ENCODE results near the gene THADA. TPM values are rescaled to one million over a fixed set of nuclear protein-coding genes. Genes with fewer than 3 reads are reported as not detected.
"Not testable (repeated sequence)": the region's sequence is repeated elsewhere in the genome, so short reads cannot be mapped to it uniquely, and the experiment has no call there.

Gene THADA
- total and polyA plus RNA-seq, 5 donors from 2014 or later = 19.1 to 52.9 (median 20.2) TPM

DNA sequence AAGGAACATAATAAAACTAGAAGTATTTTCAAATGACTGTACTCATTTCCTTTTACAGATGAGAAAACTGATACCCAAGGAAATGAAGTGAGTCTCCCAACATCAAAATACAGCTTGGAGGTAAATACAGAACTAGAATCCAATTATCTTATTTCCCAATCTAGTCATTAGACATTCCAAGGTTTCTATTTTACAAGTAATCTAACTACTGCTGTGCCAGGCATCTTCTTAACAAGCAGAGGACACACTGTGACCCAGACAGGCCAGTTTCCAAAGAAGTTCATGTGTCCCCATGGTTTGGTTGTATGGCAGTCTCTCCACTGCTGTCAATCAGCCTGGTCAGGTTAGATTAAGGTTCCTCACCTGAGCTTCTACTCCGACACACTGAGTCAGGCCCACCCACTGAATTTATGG lies 143.5 kb downstream of the THADA start:
- H3K4me3 ChIP-seq (ENCODE audit: low read depth, low read length) = no peak overlapping the region
- H3K27me3 ChIP-seq (ENCODE audit: control insufficient read depth, insufficient read depth, low read length) = no peaks in the 10 kb centered on the region
- DNase-seq = no peak
- H3K27me3 Mint-ChIP-seq = no peaks in the 10 kb centered on the region
- peaks cover 29% of the 10 kb centered on the region for H3K36me3 Mint-ChIP-seq
- H3K9me3 Mint-ChIP-seq = peaks cover 0 to 4% (median 0%) of the 10 kb centered on the region in 7 donors
- no peak for ATAC-seq (ENCODE audit: low read depth in 2 of 2)
- H3K27ac Mint-ChIP-seq = no peak overlapping the region
- H3K27ac ChIP-seq (ENCODE audit: insufficient read depth, low read length, poor library complexity, severe bottlenecking) = no peak overlapping the region
- H3K36me3 ChIP-seq (ENCODE audit: control insufficient read depth, insufficient read depth, low read length) = peaks cover 8% of the 10 kb centered on the region
- no peaks in the 10 kb centered on the region for H3K9me3 ChIP-seq (ENCODE audit: control insufficient read depth in 2 of 2, low read length in 2 of 2)
- peaks cover 8 to 38% (median 14%) of the 10 kb centered on the region in 4 donors for H3K4me1 Mint-ChIP-seq
- H3K4me3 Mint-ChIP-seq = no peak overlapping the region
- H3K4me1 ChIP-seq (ENCODE audit: control insufficient read depth, insufficient read depth, low read length, poor library complexity, severe bottlenecking) = no peaks in the 10 kb centered on the region

DNA sequence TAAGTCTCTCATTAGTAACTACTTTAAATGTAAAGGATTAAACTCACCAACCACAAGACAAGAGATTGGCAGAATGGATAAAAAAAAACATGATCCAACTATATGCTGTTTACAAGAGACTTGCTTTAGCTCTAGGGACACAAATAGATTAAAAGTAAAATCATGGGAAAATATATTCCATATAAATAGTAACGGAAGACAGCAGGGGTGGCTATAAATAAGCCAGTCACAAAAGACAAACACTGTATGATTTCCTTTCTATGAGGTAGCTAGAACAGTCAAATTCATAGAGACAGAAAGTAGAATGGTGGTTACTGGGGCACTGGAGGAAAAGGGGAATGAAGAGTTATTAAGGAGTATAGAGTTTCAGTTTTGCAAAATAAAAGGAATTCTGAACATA lies 145.2 kb downstream of the THADA start:
- H3K4me3 Mint-ChIP-seq = no peak overlapping the region
- no peak for DNase-seq
- Histone ChIP-seq H3K4me3 (ENCODE audit: low read depth, low read length) (no peak overlapping the region), H3K27ac (ENCODE audit: insufficient read depth, low read length, poor library complexity, severe bottlenecking) (no peak overlapping the region), H3K36me3 (ENCODE audit: control insufficient read depth, insufficient read depth, low read length) (peaks cover 12% of the 10 kb centered on the region), H3K9me3 (ENCODE audit: control insufficient read depth in 2 of 2, low read length in 2 of 2) (no peaks in the 10 kb centered on the region), H3K27me3 (ENCODE audit: control insufficient read depth, insufficient read depth, low read length) (no peaks in the 10 kb centered on the region), H3K4me1 (ENCODE audit: control insufficient read depth, insufficient read depth, low read length, poor library complexity, severe bottlenecking) (no peaks in the 10 kb centered on the region)
- no peak for ATAC-seq (ENCODE audit: low read depth in 2 of 2)
- H3K36me3 Mint-ChIP-seq = peaks cover 41% of the 10 kb centered on the region
- H3K4me1 Mint-ChIP-seq = peaks cover 9 to 38% (median 17%) of the 10 kb centered on the region in 4 donors
- peaks cover 0 to 4% (median 0%) of the 10 kb centered on the region in 7 donors for H3K9me3 Mint-ChIP-seq
- H3K27ac Mint-ChIP-seq = no peak overlapping the region
- no peaks in the 10 kb centered on the region for H3K27me3 Mint-ChIP-seq

DNA sequence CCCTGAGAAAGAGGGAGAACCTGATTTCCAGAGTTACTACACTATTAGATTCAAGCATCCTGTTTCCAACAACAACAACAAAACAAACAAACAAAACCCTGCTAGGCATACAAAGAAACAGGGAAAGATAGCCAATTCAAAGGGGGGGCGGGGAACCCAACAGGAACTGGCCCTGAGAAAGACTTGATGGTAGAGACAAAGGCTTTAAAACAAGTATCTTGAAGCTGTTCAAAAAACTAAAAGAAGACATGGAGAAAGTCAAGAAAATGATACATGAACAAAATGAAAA lies 147.1 kb downstream of the THADA start:
- Histone ChIP-seq H3K4me1 (ENCODE audit: control insufficient read depth, insufficient read depth, low read length, poor library complexity, severe bottlenecking) (no peaks in the 10 kb centered on the region), H3K9me3 (ENCODE audit: control insufficient read depth in 2 of 2, low read length in 2 of 2) (no peaks in the 10 kb centered on the region), H3K4me3 (ENCODE audit: low read depth, low read length) (no peak overlapping the region), H3K36me3 (ENCODE audit: control insufficient read depth, insufficient read depth, low read length) (peaks cover 12% of the 10 kb centered on the region), H3K27ac (ENCODE audit: insufficient read depth, low read length, poor library complexity, severe bottlenecking) (no peak overlapping the region), H3K27me3 (ENCODE audit: control insufficient read depth, insufficient read depth, low read length) (no peaks in the 10 kb centered on the region)
- ATAC-seq (ENCODE audit: low read depth in 2 of 2) (no peak), DNase-seq (no peak)
- H3K27ac Mint-ChIP-seq = peak overlapping the region; percentile 3 to 68 (median 58)
- no peak overlapping the region for H3K4me3 Mint-ChIP-seq
- H3K36me3 Mint-ChIP-seq = peaks cover 49% of the 10 kb centered on the region
- no peaks in the 10 kb centered on the region for H3K27me3 Mint-ChIP-seq
- H3K9me3 Mint-ChIP-seq = peaks cover 0 to 4% (median 0%) of the 10 kb centered on the region in 7 donors
- peaks cover 9 to 31% (median 20%) of the 10 kb centered on the region in 4 donors for H3K4me1 Mint-ChIP-seq

DNA sequence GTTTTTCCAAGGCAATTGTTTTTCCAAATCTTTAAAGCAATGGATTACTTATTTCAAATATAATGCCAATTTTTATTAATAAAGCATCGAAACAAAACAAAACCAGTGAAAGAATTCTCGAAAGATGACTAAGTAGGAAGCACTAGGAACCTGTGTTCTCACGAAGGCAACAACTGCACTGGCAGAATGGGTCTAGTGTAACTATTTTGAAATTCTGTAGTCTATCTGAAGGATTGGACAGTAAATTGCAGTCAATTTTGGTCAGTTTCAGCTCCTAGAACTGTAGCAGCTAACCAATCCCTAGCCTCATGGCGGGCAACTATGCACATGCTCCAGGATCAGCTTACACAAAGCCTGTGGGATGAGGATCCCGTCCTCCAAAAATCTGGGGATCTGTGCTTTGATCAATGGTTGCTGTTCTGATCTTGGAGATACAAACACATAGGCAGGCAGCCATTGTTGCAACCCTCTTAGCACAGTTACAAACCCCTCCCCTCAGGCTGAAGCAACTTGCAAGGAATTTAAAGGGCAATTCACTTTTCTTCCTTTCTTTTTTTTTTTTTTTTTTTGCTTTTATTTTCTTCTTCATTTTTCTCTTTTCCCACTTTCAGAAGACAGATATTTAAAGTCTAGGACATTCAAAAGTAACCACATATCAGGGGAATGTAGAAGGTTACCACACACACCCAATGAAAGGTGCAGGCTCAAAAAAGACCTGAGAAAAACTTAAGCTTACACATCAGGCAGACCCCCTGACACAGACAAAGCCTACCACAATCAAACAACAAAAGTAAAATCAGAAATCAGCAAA lies 147.6 kb downstream of the THADA start:
- H3K27ac ChIP-seq (ENCODE audit: insufficient read depth, low read length, poor library complexity, severe bottlenecking) = no peak overlapping the region
- Mint-ChIP-seq H3K27ac (peak overlapping the region; percentile 3 to 68 (median 58)), H3K27me3 (no peaks in the 10 kb centered on the region), H3K4me1 (peaks cover 9 to 31% (median 20%) of the 10 kb centered on the region in 4 donors), H3K4me3 (no peak overlapping the region), H3K9me3 (peaks cover 0 to 4% (median 0%) of the 10 kb centered on the region in 7 donors), H3K36me3 (peaks cover 49% of the 10 kb centered on the region)
- no peak overlapping the region for H3K4me3 ChIP-seq (ENCODE audit: low read depth, low read length)
- DNase-seq (no peak), ATAC-seq (ENCODE audit: low read depth in 2 of 2) (no peak)
- H3K9me3 ChIP-seq (ENCODE audit: control insufficient read depth in 2 of 2, low read length in 2 of 2) = no peaks in the 10 kb centered on the region
- H3K36me3 ChIP-seq (ENCODE audit: control insufficient read depth, insufficient read depth, low read length) = peaks cover 12% of the 10 kb centered on the region
- H3K27me3 ChIP-seq (ENCODE audit: control insufficient read depth, insufficient read depth, low read length) = no peaks in the 10 kb centered on the region
- no peaks in the 10 kb centered on the region for H3K4me1 ChIP-seq (ENCODE audit: control insufficient read depth, insufficient read depth, low read length, poor library complexity, severe bottlenecking)

DNA sequence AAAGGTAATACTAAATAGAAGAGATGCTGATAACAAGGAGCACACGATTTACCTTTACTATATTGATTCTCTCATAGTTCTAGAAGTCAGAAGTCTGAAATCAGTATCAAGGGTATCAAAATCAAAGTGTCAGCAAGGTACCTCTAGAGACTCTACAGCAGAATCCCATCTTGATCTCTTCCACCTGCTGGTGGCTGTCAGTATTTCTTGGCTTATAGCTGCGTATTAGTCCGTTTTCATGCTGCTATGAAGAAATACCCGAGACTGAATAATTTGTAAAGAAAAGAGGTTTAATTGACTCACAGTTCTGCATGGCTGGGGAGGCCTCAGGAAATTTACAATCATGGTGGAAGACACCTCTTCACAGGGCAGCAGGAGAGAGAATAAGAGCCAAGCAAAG lies 149.1 kb downstream of the THADA start:
- DNase-seq; H3K27me3 Mint-ChIP-seq; H3K4me3 Mint-ChIP-seq; H3K27ac ChIP-seq (ENCODE audit: insufficient read depth, low read length, poor library complexity, severe bottlenecking); ATAC-seq (ENCODE audit: low read depth in 2 of 2); H3K9me3 Mint-ChIP-seq; H3K36me3 ChIP-seq (ENCODE audit: control insufficient read depth, insufficient read depth, low read length); H3K4me1 ChIP-seq (ENCODE audit: control insufficient read depth, insufficient read depth, low read length, poor library complexity, severe bottlenecking); H3K4me3 ChIP-seq (ENCODE audit: low read depth, low read length); H3K27me3 ChIP-seq (ENCODE audit: control insufficient read depth, insufficient read depth, low read length); H3K9me3 ChIP-seq (ENCODE audit: control insufficient read depth in 2 of 2, low read length in 2 of 2); H3K27ac Mint-ChIP-seq: not testable (repeated sequence)
- Mint-ChIP-seq H3K36me3 (peaks cover 50% of the 10 kb centered on the region), H3K4me1 (peaks cover 14 to 25% (median 20%) of the 10 kb centered on the region in 4 donors)

DNA sequence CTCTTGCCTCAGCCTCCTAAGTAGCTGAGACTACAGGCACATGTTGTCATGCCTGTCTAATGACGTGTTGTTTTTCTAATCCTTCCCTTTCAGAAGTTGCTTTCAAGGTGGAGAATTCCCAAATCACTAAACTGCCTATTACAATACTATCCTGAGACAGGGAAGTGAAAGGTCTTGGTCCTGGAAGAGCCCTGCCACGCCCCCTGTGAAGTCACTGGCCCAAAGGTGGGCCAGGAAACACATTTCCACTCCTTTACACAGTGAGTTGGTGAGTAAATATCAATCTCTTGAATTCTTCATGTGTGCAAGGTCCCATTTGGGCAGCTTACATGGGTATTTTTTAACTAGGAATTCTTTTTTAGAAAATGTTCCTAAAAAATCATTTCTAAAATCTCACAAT lies 150.1 kb downstream of the THADA start:
- no peaks in the 10 kb centered on the region for H3K27me3 Mint-ChIP-seq
- H3K4me1 Mint-ChIP-seq = peaks cover 17 to 20% (median 19%) of the 10 kb centered on the region in 4 donors
- DNase-seq (no peak), ATAC-seq (ENCODE audit: low read depth in 2 of 2) (no peak)
- no peaks in the 10 kb centered on the region for H3K4me1 ChIP-seq (ENCODE audit: control insufficient read depth, insufficient read depth, low read length, poor library complexity, severe bottlenecking)
- no peak overlapping the region for H3K4me3 Mint-ChIP-seq
- H3K36me3 ChIP-seq (ENCODE audit: control insufficient read depth, insufficient read depth, low read length) = peaks cover 5% of the 10 kb centered on the region
- H3K9me3 ChIP-seq (ENCODE audit: control insufficient read depth in 2 of 2, low read length in 2 of 2) = no peaks in the 10 kb centered on the region
- no peak overlapping the region for H3K27ac ChIP-seq (ENCODE audit: insufficient read depth, low read length, poor library complexity, severe bottlenecking)
- H3K27ac Mint-ChIP-seq = no peak overlapping the region
- peaks cover 46% of the 10 kb centered on the region for H3K36me3 Mint-ChIP-seq
- no peaks in the 10 kb centered on the region for H3K9me3 Mint-ChIP-seq
- no peaks in the 10 kb centered on the region for H3K27me3 ChIP-seq (ENCODE audit: control insufficient read depth, insufficient read depth, low read length)
- H3K4me3 ChIP-seq (ENCODE audit: low read depth, low read length) = no peak overlapping the region

DNA sequence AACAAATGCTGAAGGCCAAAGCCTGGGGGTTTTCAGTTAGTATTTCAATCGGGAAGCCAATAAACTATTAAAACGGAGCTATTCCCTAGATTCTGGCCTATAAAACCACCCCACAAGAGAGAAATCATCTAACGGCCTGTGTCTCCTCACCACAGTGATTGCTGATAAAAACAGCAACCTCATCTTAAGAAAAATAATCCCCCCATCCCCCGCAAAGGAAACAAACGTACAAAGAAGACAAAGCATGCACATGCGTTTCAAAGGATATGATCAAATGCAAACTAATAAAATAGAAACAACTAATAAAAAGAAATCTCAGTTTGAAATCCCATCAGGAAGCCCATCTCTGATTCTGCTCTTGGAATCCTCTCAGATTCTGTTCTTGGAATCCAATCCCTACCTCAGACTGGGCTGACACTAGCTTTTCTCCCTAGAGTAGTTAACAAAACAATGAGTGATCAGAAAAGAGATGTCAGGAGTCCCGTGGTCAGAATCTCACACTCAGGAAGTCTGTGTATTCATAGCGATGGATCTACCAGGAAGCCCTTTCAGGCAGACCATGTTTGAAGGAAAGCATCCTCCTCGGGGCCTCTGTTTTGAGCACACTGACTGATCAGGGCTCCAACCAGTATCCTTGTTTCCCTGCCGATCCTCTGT lies 150.7 kb downstream of the THADA start:
- no peaks in the 10 kb centered on the region for H3K9me3 Mint-ChIP-seq
- Histone ChIP-seq H3K27me3 (ENCODE audit: control insufficient read depth, insufficient read depth, low read length) (no peaks in the 10 kb centered on the region), H3K9me3 (ENCODE audit: control insufficient read depth in 2 of 2, low read length in 2 of 2) (no peaks in the 10 kb centered on the region), H3K4me3 (ENCODE audit: low read depth, low read length) (no peak overlapping the region), H3K4me1 (ENCODE audit: control insufficient read depth, insufficient read depth, low read length, poor library complexity, severe bottlenecking) (no peaks in the 10 kb centered on the region), H3K36me3 (ENCODE audit: control insufficient read depth, insufficient read depth, low read length) (peaks cover 5% of the 10 kb centered on the region), H3K27ac (ENCODE audit: insufficient read depth, low read length, poor library complexity, severe bottlenecking) (no peak overlapping the region)
- DNase-seq (no peak), ATAC-seq (ENCODE audit: low read depth in 2 of 2) (no peak)
- no peak overlapping the region for H3K27ac Mint-ChIP-seq
- H3K27me3 Mint-ChIP-seq = no peaks in the 10 kb centered on the region
- no peak overlapping the region for H3K4me3 Mint-ChIP-seq
- H3K4me1 Mint-ChIP-seq = peaks cover 17 to 18% (median 17%) of the 10 kb centered on the region in 4 donors
- H3K36me3 Mint-ChIP-seq = peaks cover 46% of the 10 kb centered on the region
